ENCODE measurements around the gene STRN.

DNA sequence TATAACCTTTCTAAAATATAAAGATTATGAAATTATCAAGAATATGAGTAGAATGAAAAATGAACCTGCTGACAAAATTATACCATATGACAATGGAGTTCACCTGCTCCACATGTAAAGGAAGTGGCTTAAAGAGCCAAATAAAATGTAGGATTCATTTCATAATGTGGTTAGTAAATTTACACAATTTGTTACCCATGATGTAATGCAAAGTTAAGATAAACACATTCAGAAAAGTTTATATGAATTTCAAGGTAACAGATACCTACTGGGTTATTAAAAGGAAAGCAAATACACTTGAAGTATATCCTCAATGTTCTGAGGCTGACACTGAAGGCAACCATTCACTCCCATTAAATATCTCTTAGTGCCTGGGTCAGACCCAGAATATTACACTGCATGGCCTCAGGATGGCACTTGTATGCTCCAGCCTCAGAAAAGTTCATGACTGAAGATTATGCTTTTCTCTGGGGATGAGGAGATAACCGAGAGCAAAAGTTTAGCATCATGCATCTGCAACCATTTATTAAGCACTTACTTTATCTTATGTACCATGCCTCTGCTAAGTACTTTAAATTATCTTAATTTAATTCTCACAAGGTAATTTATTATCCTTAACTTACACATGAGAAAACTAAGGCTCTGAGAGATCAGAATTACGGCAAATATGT, 6.2 kb downstream of the STRN start:
- TF ChIP-seq CTCF (IDR thresholded peaks at IDR 0.05) = peak; percentile 13; the same call in 1 of the 2 replicates
- no peak for TF ChIP-seq POLR2AphosphoS5 (IDR thresholded peaks at IDR 0.05; ENCODE audit: low read depth, low read length)
- TF ChIP-seq SIN3A (IDR thresholded peaks at IDR 0.05; ENCODE audit: borderline replicate concordance, insufficient read depth, low read depth, low read length) = no peak
- no peak for TF ChIP-seq REST (IDR thresholded peaks at IDR 0.05; ENCODE audit: insufficient read depth in 1 of 2, low read depth in 2 of 2, low read length in 1 of 2)
